ENCODE data around the gene FAM234B.

GRCh38 chr12:12995088-12995487 lies 49.1 kb upstream of the FAM234B start:
- TF ChIP-seq CTCF (IDR thresholded peaks at IDR 0.05) (no peak), POLR2A (IDR thresholded peaks at IDR 0.05) (no peak)
